Thyroid gland (tissue), 4 donors: ENCODE data around the gene PLCB1.

Experiments used
- CTCF ChIP-seq, 6 experiments: fragments of 200-600 bp in 3 of 6; fragments of 450-650 bp in 3 of 6; sonication (generic) in 3 of 6; IDR thresholded peaks; one replicate each; pipeline ENCODE4 v1.5.1; 2016 to 2019; ENCODE audit warnings: antibody characterized with exemption in 6 of 6, mild to moderate bottlenecking in 2 of 6, inconsistent platforms in 1 of 6, moderate library complexity in 1 of 6
- POLR2A ChIP-seq, 2 donors: fragments of 450-650 bp; IDR thresholded peaks; one replicate each; pipeline ENCODE4 v1.6.1; 2017; ENCODE audit warnings: antibody characterized with exemption in 2 of 2, mild to moderate bottlenecking in 2 of 2, moderate library complexity in 1 of 2

GRCh38 chr20:8774412-8774811 is 642.3 kb downstream of the PLCB1 start:
- TF ChIP-seq CTCF (IDR thresholded peaks at IDR 0.05): no peak
- TF ChIP-seq POLR2A (IDR thresholded peaks at IDR 0.05): no peak
